HT1080 (cell line): Measurements from ENCODE around the gene RECK. TPM values are rescaled to one million over a fixed set of nuclear protein-coding genes. Genes with fewer than 3 reads are reported as not detected.
"Not testable (repeated sequence)": the region's sequence is repeated elsewhere in the genome, so short reads cannot be mapped to it uniquely, and the experiment has no call there.

Experiments used
- DNase-seq: peaks from one replicate; pipeline ENCODE4 v3.0.0-alpha.2; 2015; ENCODE audit warnings: low read depth
- polyA plus RNA-seq, 2 experiments: library from polyadenylated mRNA; depleted of rRNA; stranded (reverse); fragments of >200 nt; gene quantifications; 2 replicates each; pipeline ENCODE4 v1.2.3, GENCODE V29; 2015
- total RNA-seq: library from RNA; depleted of rRNA; stranded (reverse); fragments of >200 nt; shearing (Covaris generic); gene quantifications from 2 replicates; pipeline ENCODE4 v1.2.3, GENCODE V29; 2014; rRNA removed

The RECK gene
- 5.2 and 7.5 TPM in 2 replicates for total RNA-seq
- polyA plus RNA-seq (2015; cell fraction: cytosol; rRNA removed): 4.8 and 6.8 TPM in 2 replicates
- 3.9 and 4.0 TPM in 2 replicates for polyA plus RNA-seq (2015; cell fraction: nucleus; rRNA removed)

GRCh38 chr9:36036780-36037548, at the start of gene RECK:
TSS of gene RECK (plus strand) at chr9:36036913. CDS start at chr9:36036999, 86 bp downstream.
- DNase-seq: peak; percentile 52

- DNase-seq: no peak
Measured at GRCh38 chr9:35990155-35990554, 46.6 kb upstream of the RECK start.

GRCh38 chr9:35993136-35993535, 43.6 kb upstream of the RECK start:
- DNase-seq: not testable (repeated sequence)

GRCh38 chr9:35993976-35994720, 42.6 kb upstream of the RECK start:
- DNase-seq: no peak

GRCh38 chr9:35994959-35995358, 41.8 kb upstream of the RECK start:
- DNase-seq: no peak

GRCh38 chr9:35996358-35996970, 40.2 kb upstream of the RECK start:
- DNase-seq: peak; percentile 48

- DNase-seq: not testable (repeated sequence)
Measured at GRCh38 chr9:35997016-35997415, 39.7 kb upstream of the RECK start.

GRCh38 chr9:35998333-35998732, 38.4 kb upstream of the RECK start:
- DNase-seq: no peak

- no peak for DNase-seq
Measured at GRCh38 chr9:36005891-36006290, 30.8 kb upstream of the RECK start.

- DNase-seq: no peak
Measured at GRCh38 chr9:36006549-36007315, 30.0 kb upstream of the RECK start.

- DNase-seq: no peak
Measured at GRCh38 chr9:36007316-36007708, 29.4 kb upstream of the RECK start.

GRCh38 chr9:36007852-36008251, 28.9 kb upstream of the RECK start:
- DNase-seq: no peak

- peak; percentile 51 for DNase-seq
Measured at GRCh38 chr9:36008774-36009300, 27.9 kb upstream of the RECK start.

- DNase-seq: no peak
Measured at GRCh38 chr9:36011379-36011778, 25.3 kb upstream of the RECK start.

- no peak for DNase-seq
Measured at GRCh38 chr9:36017278-36017677, 19.4 kb upstream of the RECK start.

GRCh38 chr9:36018129-36018528, 18.6 kb upstream of the RECK start:
- DNase-seq: no peak

- DNase-seq: no peak
Measured at GRCh38 chr9:36018891-36019720, 17.6 kb upstream of the RECK start.

- DNase-seq: no peak
Measured at GRCh38 chr9:36021968-36022367, 14.7 kb upstream of the RECK start.

GRCh38 chr9:36023260-36024048, 13.3 kb upstream of the RECK start:
- peak; percentile 51 for DNase-seq
